Tibial artery (tissue), 4 donors: Measurements from ENCODE around the gene SPAG6.

Source experiments
- DNase-seq, 2 donors: peaks; one replicate each; pipeline ENCODE4 v3.0.0-alpha.2; 2019
- H3K27ac ChIP-seq, 2 donors: fragments of 200-600 bp; sonication (generic) in 1 of 2; 1 replicate in 1 of 2; 2 replicates in 1 of 2; pipeline ENCODE4 v1.5.1; 2018 to 2019; ENCODE audit warnings: mild to moderate bottlenecking in 1 of 2
- H3K27me3 ChIP-seq, 2 donors: fragments of 200-600 bp; sonication (generic) in 1 of 2; one replicate each; pipeline versions ENCODE4 v1.5.1 to v1.6.0; 2016 to 2019
- H3K36me3 ChIP-seq, 3 donors: fragments of 200-600 bp; sonication (generic) in 2 of 3; one replicate each; pipeline ENCODE4 v1.5.1; 2016 to 2019; ENCODE audit warnings: mild to moderate bottlenecking in 2 of 3
- H3K4me1 ChIP-seq, 4 donors: fragments of 200-600 bp; sonication (generic) in 2 of 4; 1 replicate in 3 of 4; 2 replicates in 1 of 4; pipeline ENCODE4 v1.5.1; 2016 to 2019
- H3K4me3 ChIP-seq, 2 donors: fragments of 200-600 bp; sonication (generic) in 1 of 2; 1 replicate in 1 of 2; 2 replicates in 1 of 2; pipeline ENCODE4 v1.5.1; 2018 to 2019; ENCODE audit warnings: mild to moderate bottlenecking in 2 of 2
- H3K9me3 ChIP-seq, 3 donors: fragments of 200-600 bp; sonication (generic) in 1 of 3; one replicate each; pipeline ENCODE4 v1.5.1; 2016 to 2019
- intact Hi-C: fragments of 100-400 bp; cut with DNase I; formaldehyde crosslinking; loops from one replicate; pipeline ENCODE4 v1.15.0; 2023; ENCODE audit warnings: low total_unique reads
- TF ChIP-seq, protein P1 (sequence below), 2 experiments: fragments of 200-600 bp in 1 of 2; fragments of 450-650 bp in 1 of 2; IDR thresholded peaks; one replicate each; pipeline ENCODE4 v1.5.1; 2017 to 2019; ENCODE audit warnings: antibody characterized with exemption in 2 of 2, mild to moderate bottlenecking in 1 of 2, moderate library complexity in 1 of 2

The SPAG6 gene

DNA sequence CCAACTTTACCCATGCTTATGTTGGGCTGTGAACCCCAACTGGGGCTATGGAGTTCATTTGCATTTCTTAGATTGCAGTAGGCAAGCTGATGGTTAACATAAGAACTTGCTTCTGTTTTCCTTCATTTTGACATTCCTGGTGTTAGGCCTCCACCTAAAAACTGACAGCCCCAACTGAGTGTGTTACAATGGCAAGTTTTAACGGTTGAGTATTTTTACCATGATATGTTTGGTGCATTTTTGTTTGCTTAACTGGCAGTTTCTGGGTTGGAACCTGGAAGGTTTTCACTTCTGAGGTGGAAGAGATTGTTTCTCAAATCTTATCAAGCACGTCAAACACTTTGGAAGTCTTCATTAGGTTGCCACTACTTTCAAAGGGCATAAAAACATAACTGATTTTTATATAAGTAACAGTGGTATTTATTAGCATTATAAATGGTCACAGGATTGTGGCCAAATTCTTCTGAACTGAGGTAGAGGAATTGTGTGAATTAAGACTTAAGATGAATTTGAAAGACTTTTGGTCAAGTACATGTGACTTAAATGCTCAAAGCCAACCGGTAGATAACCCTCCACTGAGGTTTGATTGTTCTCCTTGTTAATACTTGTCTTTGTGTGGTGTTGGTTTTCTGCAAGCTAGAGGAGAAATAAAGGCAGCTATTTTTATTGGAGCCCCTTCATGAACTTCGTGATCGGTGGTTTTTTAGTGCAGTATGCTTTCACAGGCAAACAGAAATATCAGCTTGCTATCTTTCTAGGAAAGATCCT, 21.6 kb upstream of the SPAG6 start:
- Histone ChIP-seq H3K27me3 (peaks cover 0 to 4% of the 10 kb centered on the region in 2 donors), H3K4me1 (peaks cover 0 to 50% (median 28%) of the 10 kb centered on the region in 4 donors), H3K9me3 (no peaks in the 10 kb centered on the region), H3K36me3 (peaks cover 5 to 15% (median 6%) of the 10 kb centered on the region in 3 donors), H3K4me3 (no peak overlapping the region), H3K27ac (no peak overlapping the region)
- TF ChIP-seq, protein P1, sequence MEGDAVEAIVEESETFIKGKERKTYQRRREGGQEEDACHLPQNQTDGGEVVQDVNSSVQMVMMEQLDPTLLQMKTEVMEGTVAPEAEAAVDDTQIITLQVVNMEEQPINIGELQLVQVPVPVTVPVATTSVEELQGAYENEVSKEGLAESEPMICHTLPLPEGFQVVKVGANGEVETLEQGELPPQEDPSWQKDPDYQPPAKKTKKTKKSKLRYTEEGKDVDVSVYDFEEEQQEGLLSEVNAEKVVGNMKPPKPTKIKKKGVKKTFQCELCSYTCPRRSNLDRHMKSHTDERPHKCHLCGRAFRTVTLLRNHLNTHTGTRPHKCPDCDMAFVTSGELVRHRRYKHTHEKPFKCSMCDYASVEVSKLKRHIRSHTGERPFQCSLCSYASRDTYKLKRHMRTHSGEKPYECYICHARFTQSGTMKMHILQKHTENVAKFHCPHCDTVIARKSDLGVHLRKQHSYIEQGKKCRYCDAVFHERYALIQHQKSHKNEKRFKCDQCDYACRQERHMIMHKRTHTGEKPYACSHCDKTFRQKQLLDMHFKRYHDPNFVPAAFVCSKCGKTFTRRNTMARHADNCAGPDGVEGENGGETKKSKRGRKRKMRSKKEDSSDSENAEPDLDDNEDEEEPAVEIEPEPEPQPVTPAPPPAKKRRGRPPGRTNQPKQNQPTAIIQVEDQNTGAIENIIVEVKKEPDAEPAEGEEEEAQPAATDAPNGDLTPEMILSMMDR (IDR thresholded peaks at IDR 0.05), result no peak
- no peak for DNase-seq
- intact Hi-C loops, result no loop called here

DNA sequence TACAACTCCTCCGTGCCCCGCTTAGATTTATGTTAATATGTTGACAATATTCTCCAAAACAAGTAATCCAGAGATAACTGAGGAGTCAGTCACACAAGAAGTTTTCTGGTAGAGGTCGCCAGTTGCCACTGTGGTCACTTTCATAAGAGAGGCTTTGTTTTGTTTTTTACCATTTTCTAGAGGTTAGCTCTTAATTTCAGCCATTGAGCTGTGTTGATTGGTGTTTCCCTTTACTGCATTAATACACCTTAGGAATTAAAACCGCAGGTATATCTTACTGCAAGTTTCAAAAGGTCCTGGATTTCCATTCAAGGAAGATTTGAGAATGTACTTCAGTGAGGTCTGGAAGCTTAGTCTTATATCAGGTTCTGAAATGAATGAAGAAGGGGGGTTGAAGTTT, 20.9 kb upstream of the SPAG6 start:
- no peak overlapping the region for H3K27ac ChIP-seq
- intact Hi-C loops, result no loop called here
- H3K4me1 ChIP-seq, result peaks cover 0 to 48% (median 28%) of the 10 kb centered on the region in 4 donors
- H3K36me3 ChIP-seq, result peaks cover 11 to 22% (median 12%) of the 10 kb centered on the region in 3 donors
- DNase-seq, result no peak
- H3K9me3 ChIP-seq, result no peaks in the 10 kb centered on the region
- H3K27me3 ChIP-seq, result peaks cover 0 to 4% of the 10 kb centered on the region in 2 donors
- TF ChIP-seq, protein P1 (IDR thresholded peaks at IDR 0.05), result no peak
- peak overlapping the region; percentile 53 to 56 for H3K4me3 ChIP-seq

DNA sequence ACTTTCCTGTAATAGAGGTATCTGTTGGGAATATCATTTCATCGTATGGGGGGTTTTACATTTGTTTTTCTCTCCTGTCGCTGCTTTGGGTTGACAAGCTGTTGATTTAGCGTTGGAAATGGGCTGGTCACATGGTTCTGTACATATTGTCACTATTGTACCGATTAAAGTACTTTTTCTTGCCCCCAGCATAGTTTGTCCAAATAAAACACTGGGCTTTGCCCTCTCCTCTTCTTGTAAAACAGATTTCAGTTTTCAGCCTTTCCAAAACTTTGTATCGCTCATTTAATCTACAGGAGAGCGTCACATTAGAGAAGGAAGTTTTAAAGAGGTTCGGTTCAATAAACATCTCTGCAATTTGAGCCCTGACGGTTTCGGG, 20.4 kb upstream of the SPAG6 start:
- TF ChIP-seq, protein P1 (IDR thresholded peaks at IDR 0.05), result no peak
- intact Hi-C loops, result no loop called here
- peaks cover 16 to 27% (median 16%) of the 10 kb centered on the region in 3 donors for H3K36me3 ChIP-seq

DNA sequence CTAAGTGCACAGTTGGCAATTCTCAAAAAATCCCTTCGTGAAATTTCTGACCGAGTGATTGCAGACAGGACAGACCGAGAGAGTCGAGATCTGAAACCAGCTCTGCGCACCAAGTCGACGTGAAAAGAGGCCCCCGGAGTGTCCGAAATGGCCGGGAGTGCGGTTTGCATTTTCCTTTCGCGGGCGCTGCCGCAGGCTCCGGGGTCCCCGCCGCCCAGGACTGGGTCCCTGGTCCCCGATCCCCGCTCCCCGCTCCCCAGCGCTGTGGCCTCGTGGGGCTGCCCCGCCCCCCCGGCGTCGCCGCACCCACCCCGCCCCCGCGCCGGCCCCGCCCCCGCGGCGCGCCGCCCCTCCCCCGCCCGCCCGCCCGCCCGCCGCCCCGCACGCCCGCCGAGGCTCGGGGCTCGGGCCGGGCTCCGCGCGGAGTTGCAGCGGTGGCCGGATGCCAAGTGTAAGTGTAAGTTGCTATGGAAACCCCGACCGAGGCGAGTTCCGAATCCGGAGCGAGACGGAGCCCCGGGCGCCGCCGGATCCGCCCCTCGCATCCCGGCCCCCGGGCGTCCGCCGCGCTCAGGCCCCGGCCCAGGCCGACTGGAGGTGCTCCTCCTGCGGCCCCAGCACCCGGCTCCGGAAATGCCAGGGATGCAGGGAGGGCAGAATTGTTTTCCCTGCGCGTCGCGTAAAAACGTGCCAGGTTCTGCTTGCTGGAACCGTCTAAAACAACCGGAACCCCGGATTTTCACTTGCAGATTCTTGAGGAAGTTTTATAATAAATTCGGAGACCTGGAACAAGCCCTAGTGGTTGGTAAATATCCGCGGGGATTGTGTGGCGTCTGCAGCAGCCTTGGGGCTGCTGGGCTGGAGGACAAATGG, 19.8 kb upstream of the SPAG6 start:
- Histone ChIP-seq H3K4me3 (peak overlapping the region; percentile 53 to 56), H3K9me3 (no peaks in the 10 kb centered on the region), H3K36me3 (peaks cover 20 to 28% (median 23%) of the 10 kb centered on the region in 3 donors), H3K27me3 (peaks cover 0 to 4% of the 10 kb centered on the region in 2 donors), H3K27ac (peak overlapping the region; percentile 52 to 67), H3K4me1 (peaks cover 0 to 41% (median 28%) of the 10 kb centered on the region in 4 donors)
- TF ChIP-seq, protein P1 (IDR thresholded peaks at IDR 0.05), result no peak
- intact Hi-C loops, result no loop called here
- peak; percentile 55 to 82 for DNase-seq

More for the DNA sequence above, 20.4 kb upstream of the SPAG6 start:
- peak overlapping the region; percentile 52 to 67 for H3K27ac ChIP-seq
- DNase-seq, result no peak
- H3K4me1 ChIP-seq, result peaks cover 0 to 43% (median 28%) of the 10 kb centered on the region in 4 donors
- peaks cover 0 to 4% of the 10 kb centered on the region in 2 donors for H3K27me3 ChIP-seq
- no peaks in the 10 kb centered on the region for H3K9me3 ChIP-seq
- peak overlapping the region; percentile 53 to 56 for H3K4me3 ChIP-seq

DNA sequence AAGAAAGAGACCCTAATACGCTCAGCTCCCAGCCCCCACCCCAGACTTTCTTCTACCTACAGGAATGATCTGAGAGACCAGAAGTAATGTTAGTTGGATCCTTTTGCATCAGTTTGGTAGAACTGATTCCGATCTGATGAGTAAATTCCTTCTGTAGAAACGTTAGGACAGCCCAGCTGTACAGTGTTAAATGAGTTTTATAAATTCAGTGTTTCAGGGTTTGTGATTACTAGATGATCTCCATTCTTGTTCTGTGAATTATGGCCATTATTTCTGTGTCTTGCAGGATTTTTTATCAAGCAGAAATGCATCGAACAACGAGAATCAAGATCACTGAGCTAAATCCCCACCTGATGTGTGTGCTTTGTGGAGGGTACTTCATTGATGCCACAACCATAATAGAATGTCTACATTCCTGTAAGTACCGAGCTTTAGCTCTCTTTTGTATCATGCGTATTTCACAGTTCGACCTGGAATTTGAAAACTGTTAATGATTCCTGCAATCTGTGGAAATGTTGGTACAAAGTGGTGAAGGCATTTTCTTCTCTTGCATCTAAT, 19.1 kb upstream of the SPAG6 start:
- peak overlapping the region; percentile 53 to 56 for H3K4me3 ChIP-seq
- intact Hi-C loops, result no loop called here
- no peak for DNase-seq
- TF ChIP-seq, protein P1 (IDR thresholded peaks at IDR 0.05), result no peak
- H3K4me1 ChIP-seq, result peaks cover 0 to 41% (median 28%) of the 10 kb centered on the region in 4 donors
- H3K9me3 ChIP-seq, result no peaks in the 10 kb centered on the region
- peaks cover 0 to 4% of the 10 kb centered on the region in 2 donors for H3K27me3 ChIP-seq
- peaks cover 20 to 28% (median 23%) of the 10 kb centered on the region in 3 donors for H3K36me3 ChIP-seq
- H3K27ac ChIP-seq, result peak overlapping the region; percentile 52 to 67
